Trophoblast cell (in vitro differentiated cells and primary cell): ENCODE measurements around the gene BABAM2.

Source experiments
- DNase-seq, 2 donors: peaks; one replicate each; pipeline ENCODE4 v3.0.0-alpha.2; 2016
- H2AFZ ChIP-seq: 2 replicates; pipeline ENCODE4 v1.6.1; 2013; ENCODE audit warnings: low read length, moderate library complexity, mild to moderate bottlenecking; ENCODE audit not compliant: insufficient read depth, poor library complexity
- H2AK5ac ChIP-seq: 2 replicates; pipeline ENCODE4 v1.6.1; 2013; ENCODE audit warnings: mild to moderate bottlenecking, low read length
- H2BK120ac ChIP-seq: 2 replicates; pipeline ENCODE4 v1.6.1; 2013; ENCODE audit warnings: low read length, mild to moderate bottlenecking, moderate library complexity; ENCODE audit not compliant: insufficient read depth, poor library complexity
- H2BK12ac ChIP-seq: 2 replicates; pipeline ENCODE4 v1.6.1; 2013; ENCODE audit warnings: mild to moderate bottlenecking, low read length, moderate library complexity
- H2BK5ac ChIP-seq: 2 replicates; pipeline ENCODE4 v1.6.1; 2013; ENCODE audit warnings: low read length, low read depth, moderate library complexity, mild to moderate bottlenecking; ENCODE audit not compliant: poor library complexity
- H3K14ac ChIP-seq: 2 replicates; pipeline ENCODE4 v1.6.1; 2013; ENCODE audit warnings: mild to moderate bottlenecking, low read length
- H3K18ac ChIP-seq: 2 replicates; pipeline ENCODE4 v1.6.1; 2013; ENCODE audit warnings: mild to moderate bottlenecking, low read length
- H3K23ac ChIP-seq: 2 replicates; pipeline ENCODE4 v1.6.1; 2013; ENCODE audit warnings: low read length
- H3K27ac ChIP-seq: 2 replicates; pipeline ENCODE4 v1.5.1; 2013; ENCODE audit warnings: low read depth, mild to moderate bottlenecking, inconsistent platforms, low read length, moderate library complexity
- H3K27me3 ChIP-seq: 2 replicates; pipeline ENCODE4 v1.6.1; 2013; ENCODE audit warnings: inconsistent platforms, mild to moderate bottlenecking, low read length, moderate library complexity; ENCODE audit not compliant: insufficient read depth
- H3K36me3 ChIP-seq, 2 experiments: 1 replicate in 1 of 2; 2 replicates in 1 of 2; pipeline ENCODE4 v1.6.1; 2013; ENCODE audit warnings: low read length in 2 of 2, mild to moderate bottlenecking in 2 of 2, moderate library complexity in 1 of 2; ENCODE audit not compliant: insufficient read depth in 2 of 2, control insufficient read depth in 1 of 2
- H3K4ac ChIP-seq: 2 replicates; pipeline ENCODE4 v1.6.1; 2013; ENCODE audit warnings: low read depth, mild to moderate bottlenecking, low read length, moderate library complexity
- H3K4me1 ChIP-seq, 2 experiments: 1 replicate in 1 of 2; 2 replicates in 1 of 2; pipeline ENCODE4 v1.6.1; 2013; ENCODE audit warnings: low read length in 2 of 2, mild to moderate bottlenecking in 2 of 2, moderate library complexity in 1 of 2; ENCODE audit not compliant: insufficient read depth in 2 of 2, control insufficient read depth in 1 of 2
- H3K4me2 ChIP-seq: 2 replicates; pipeline ENCODE4 v1.6.1; 2013; ENCODE audit warnings: inconsistent platforms, mild to moderate bottlenecking, low read length, moderate library complexity
- H3K4me3 ChIP-seq: 2 replicates; pipeline ENCODE4 v1.5.1; 2013; ENCODE audit warnings: mild to moderate bottlenecking, low read depth, low read length, inconsistent platforms
- H3K79me1 ChIP-seq: one replicate; pipeline ENCODE4 v1.6.1; 2013; ENCODE audit warnings: low read length
- H3K79me2 ChIP-seq: 2 replicates; pipeline ENCODE4 v1.6.1; 2013; ENCODE audit warnings: low read length, mild to moderate bottlenecking; ENCODE audit not compliant: control insufficient read depth, insufficient read depth, poor library complexity
- H3K9ac ChIP-seq: 2 replicates; pipeline ENCODE4 v1.6.1; 2013; ENCODE audit warnings: mild to moderate bottlenecking, low read length
- H3K9me3 ChIP-seq: 2 replicates; pipeline ENCODE4 v1.6.1; 2013; ENCODE audit warnings: low read depth, mild to moderate bottlenecking, control low read depth, inconsistent platforms, low read length; ENCODE audit not compliant: insufficient read depth
- H4K12ac ChIP-seq: 2 replicates; pipeline ENCODE4 v1.6.1; 2013; ENCODE audit warnings: low read depth, mild to moderate bottlenecking, low read length, moderate library complexity
- H4K8ac ChIP-seq: 2 replicates; pipeline ENCODE4 v1.6.1; 2013; ENCODE audit warnings: low read depth, mild to moderate bottlenecking, low read length, moderate library complexity
- H4K91ac ChIP-seq: one replicate; pipeline ENCODE4 v1.6.1; 2013; ENCODE audit warnings: low read depth, mild to moderate bottlenecking, low read length, moderate library complexity
- WGBS: extraction: QIAGEN DNeasy Blood & Tissue Kit; methylation state at CpG from one replicate; pipeline ENCODE4 v1.1.7; 2013; ENCODE audit warnings: missing lambda C conversion rate; ENCODE audit not compliant: insufficient read length, insufficient coverage; ENCODE audit errors: extremely low coverage; 5-methylcytosine and 5-hydroxymethylcytosine counted together

The BABAM2 gene

GRCh38 chr2:27915191-27915590 is 24.7 kb downstream of the BABAM2 start:
- no peak overlapping the region for H3K4ac ChIP-seq
- H3K18ac ChIP-seq: no peak overlapping the region
- H2AFZ ChIP-seq: no peak overlapping the region
- no peaks in the 10 kb centered on the region for H3K27me3 ChIP-seq
- no peaks in the 10 kb centered on the region for H3K36me3 ChIP-seq
- no peaks in the 10 kb centered on the region for H3K4me1 ChIP-seq
- no peaks in the 10 kb centered on the region for H3K9me3 ChIP-seq
- H3K79me1 ChIP-seq: no peaks in the 10 kb centered on the region
- H2BK5ac ChIP-seq: no peak overlapping the region
- no peak overlapping the region for H3K23ac ChIP-seq
- no peak overlapping the region for H3K27ac ChIP-seq
- H4K91ac ChIP-seq: no peak overlapping the region
- H4K8ac ChIP-seq: no peak overlapping the region
- H3K14ac ChIP-seq: no peak overlapping the region
- no peak overlapping the region for H3K4me3 ChIP-seq
- no peak overlapping the region for H3K9ac ChIP-seq
- DNase-seq: no peak
- H2AK5ac ChIP-seq: no peak overlapping the region
- H2BK12ac ChIP-seq: no peak overlapping the region
- no peak overlapping the region for H4K12ac ChIP-seq
- no CpG with 5 or more reads among the region's 5 CpGs for WGBS
- H2BK120ac ChIP-seq: no peak overlapping the region
- H3K4me2 ChIP-seq: no peak overlapping the region
- H3K79me2 ChIP-seq: no peaks in the 10 kb centered on the region

GRCh38 chr2:27915874-27916273 is 25.3 kb downstream of the BABAM2 start:
- Histone ChIP-seq H3K4ac (no peak overlapping the region), H2AK5ac (no peak overlapping the region), H3K36me3 (no peaks in the 10 kb centered on the region), H2BK120ac (no peak overlapping the region), H2BK12ac (no peak overlapping the region), H4K8ac (no peak overlapping the region), H2AFZ (no peak overlapping the region), H3K27me3 (no peaks in the 10 kb centered on the region), H2BK5ac (no peak overlapping the region), H3K27ac (no peak overlapping the region), H3K9ac (no peak overlapping the region), H3K79me1 (no peaks in the 10 kb centered on the region), H4K12ac (no peak overlapping the region), H3K9me3 (no peaks in the 10 kb centered on the region), H3K4me2 (no peak overlapping the region), H3K18ac (no peak overlapping the region), H3K14ac (no peak overlapping the region), H3K4me3 (no peak overlapping the region), H3K23ac (no peak overlapping the region), H4K91ac (no peak overlapping the region), H3K79me2 (no peaks in the 10 kb centered on the region), H3K4me1 (no peaks in the 10 kb centered on the region)
- no peak for DNase-seq

GRCh38 chr2:27916293-27916995 is 25.9 kb downstream of the BABAM2 start:
- no peak overlapping the region for H2BK120ac ChIP-seq
- WGBS: no CpG with 5 or more reads among the region's 1 CpG

GRCh38 chr2:27920148-27920885 is 29.8 kb downstream of the BABAM2 start:
- Histone ChIP-seq H3K27ac (no peak overlapping the region), H3K27me3 (no peaks in the 10 kb centered on the region), H3K4me1 (no peaks in the 10 kb centered on the region), H4K8ac (no peak overlapping the region), H2AK5ac (no peak overlapping the region), H3K18ac (no peak overlapping the region), H3K79me2 (no peaks in the 10 kb centered on the region), H3K4me3 (no peak overlapping the region), H2BK5ac (no peak overlapping the region), H3K9me3 (no peaks in the 10 kb centered on the region), H2BK120ac (no peak overlapping the region), H3K4me2 (no peak overlapping the region), H3K9ac (no peak overlapping the region), H4K91ac (no peak overlapping the region), H3K23ac (no peak overlapping the region), H2BK12ac (no peak overlapping the region), H3K36me3 (no peaks in the 10 kb centered on the region), H4K12ac (no peak overlapping the region), H3K79me1 (no peaks in the 10 kb centered on the region), H3K4ac (no peak overlapping the region), H2AFZ (no peak overlapping the region), H3K14ac (no peak overlapping the region)
- DNase-seq: peak; percentile 6 to 83
- no CpG with 5 or more reads among the region's 4 CpGs for WGBS

More at GRCh38 chr2:27916293-27916995, 25.9 kb downstream of the BABAM2 start:
- DNase-seq: peak in 1 of 2 donors; percentile 7
- Histone ChIP-seq H4K91ac (no peak overlapping the region), H2AFZ (no peak overlapping the region), H3K27me3 (no peaks in the 10 kb centered on the region), H2AK5ac (no peak overlapping the region), H3K9ac (no peak overlapping the region), H3K4ac (no peak overlapping the region), H3K36me3 (no peaks in the 10 kb centered on the region), H3K4me3 (no peak overlapping the region), H4K12ac (no peak overlapping the region), H3K4me1 (no peaks in the 10 kb centered on the region), H2BK12ac (no peak overlapping the region), H3K14ac (no peak overlapping the region), H3K4me2 (no peak overlapping the region), H3K27ac (no peak overlapping the region), H4K8ac (no peak overlapping the region), H3K9me3 (no peaks in the 10 kb centered on the region), H2BK5ac (no peak overlapping the region), H3K79me1 (no peaks in the 10 kb centered on the region), H3K23ac (no peak overlapping the region), H3K79me2 (no peaks in the 10 kb centered on the region), H3K18ac (no peak overlapping the region)
